HEK293T (cell line): ENCODE data around the gene CRYBB1.
A peak's percentile ranks its signal among the peaks of the same experiment; 100 is the strongest.

Source experiments
- CTCF ChIA-PET: fragments of 350-600 bp; formaldehyde crosslinking; extraction: SDS; loops from one replicate; lab custom pipeline; 2021; ENCODE audit warnings: antibody characterized with exemption, inconsistent platforms; lab: Yijun Ruan, JAX
- POLR2A ChIA-PET: fragments of 350-600 bp; formaldehyde crosslinking; extraction: SDS; loops from one replicate; lab custom pipeline; 2020; ENCODE audit warnings: antibody characterized with exemption, inconsistent platforms; lab: Yijun Ruan, JAX
- DNase-seq: peaks from one replicate; pipeline ENCODE4 v3.0.0; 2012; ENCODE audit warnings: mixed read lengths; ENCODE audit errors: extremely low spot score
- ARNT ChIP-seq: fragments of 450-650 bp; IDR thresholded peaks from 2 replicates; pipeline ENCODE4 v1.6.1; 2017; ENCODE audit warnings: mild to moderate bottlenecking
- BHLHE40 ChIP-seq: fragments of 450-650 bp; IDR thresholded peaks from 2 replicates; pipeline ENCODE4 v1.6.1; 2016; ENCODE audit warnings: mild to moderate bottlenecking, moderate library complexity, borderline replicate concordance
- CTBP1 ChIP-seq: fragments of 450-650 bp; IDR thresholded peaks from 2 replicates; pipeline ENCODE4 v1.6.1; 2016; ENCODE audit warnings: borderline replicate concordance
- ELF4 ChIP-seq: fragments of 450-650 bp; IDR thresholded peaks from 2 replicates; pipeline ENCODE4 v1.6.1; 2017; ENCODE audit warnings: antibody characterized with exemption
- FOXA1 ChIP-seq: fragments of 450-650 bp; IDR thresholded peaks from 2 replicates; pipeline ENCODE4 v1.6.1; 2016; ENCODE audit warnings: mild to moderate bottlenecking
- FOXK2 ChIP-seq: fragments of 450-650 bp; IDR thresholded peaks from 2 replicates; pipeline ENCODE4 v1.6.1; 2016; ENCODE audit warnings: mild to moderate bottlenecking
- FOXM1 ChIP-seq: fragments of 450-650 bp; IDR thresholded peaks from 2 replicates; pipeline ENCODE4 v1.6.1; 2017; ENCODE audit warnings: mild to moderate bottlenecking, borderline replicate concordance
- HDGF ChIP-seq: fragments of 450-650 bp; IDR thresholded peaks from 2 replicates; pipeline ENCODE4 v1.6.1; 2017; ENCODE audit warnings: antibody characterized with exemption, borderline replicate concordance
- L3MBTL2 ChIP-seq: fragments of 450-650 bp; conservative IDR thresholded peaks from 2 replicates; pipeline ENCODE4 v1.6.1; 2016; ENCODE audit warnings: mild to moderate bottlenecking
- LEF1 ChIP-seq: fragments of 450-650 bp; IDR thresholded peaks from 2 replicates; pipeline ENCODE4 v1.6.1; 2017; ENCODE audit warnings: mild to moderate bottlenecking, borderline replicate concordance
- NFRKB ChIP-seq: fragments of 450-650 bp; IDR thresholded peaks from 2 replicates; pipeline ENCODE4 v1.6.1; 2016; ENCODE audit warnings: mild to moderate bottlenecking, moderate library complexity
- SP1 ChIP-seq: fragments of 450-650 bp; IDR thresholded peaks from 2 replicates; pipeline ENCODE4 v1.6.1; 2017
- SUZ12 ChIP-seq: fragments of 450-650 bp; IDR thresholded peaks from 2 replicates; pipeline ENCODE4 v1.6.1; 2016; ENCODE audit warnings: mild to moderate bottlenecking
- TARDBP ChIP-seq: fragments of 450-650 bp; IDR thresholded peaks from 2 replicates; pipeline ENCODE4 v1.6.1; 2016
- ZNF384 ChIP-seq: fragments of 450-650 bp; IDR thresholded peaks from 2 replicates; pipeline ENCODE4 v1.6.1; 2016
- TF ChIP-seq, protein P1 (sequence below): fragments of 450-650 bp; IDR thresholded peaks from 2 replicates; pipeline ENCODE4 v1.6.1; 2016

CRYBB1 gene

DNA sequence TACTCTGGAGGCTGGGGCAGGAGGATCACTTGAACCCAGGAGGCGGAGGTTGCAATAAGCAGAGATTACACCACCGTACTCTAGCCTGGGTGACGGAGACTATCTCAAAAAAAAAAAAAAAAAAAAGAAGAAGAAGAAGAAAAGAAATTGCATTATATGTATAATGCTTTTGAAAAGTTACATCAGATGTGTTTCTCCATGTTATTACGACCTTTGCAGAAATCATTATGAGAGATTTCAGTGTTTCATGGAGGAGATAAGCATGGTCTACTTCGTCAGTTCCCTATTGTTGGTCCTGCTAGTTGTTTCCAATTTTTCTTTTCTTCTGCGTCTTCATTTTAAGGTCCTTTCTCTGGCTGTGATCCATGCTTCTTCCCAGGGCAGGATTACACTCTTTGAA is 42.5 kb upstream of the CRYBB1 start:
- POLR2A ChIA-PET: interaction anchor here (2.3 kb wide), 1 partner anchor 12 kb away, joined by 12 read pairs; no protein-coding TSS in a partner anchor
- CTCF ChIA-PET: interaction anchor here (1.1 kb wide), 1 partner anchor 13 kb away, joined by 3 read pairs; no protein-coding TSS in a partner anchor
- TF ChIP-seq FOXM1 (no peak), ELF4 (no peak), HDGF (no peak), BHLHE40 (no peak), LEF1 (no peak), ZNF384 (no peak), ARNT (no peak), FOXK2 (no peak), CTBP1 (no peak), L3MBTL2 (no peak), NFRKB (no peak), SP1 (no peak), FOXA1 (no peak), SUZ12 (no peak), TARDBP (no peak)
- TF ChIP-seq, protein P1, sequence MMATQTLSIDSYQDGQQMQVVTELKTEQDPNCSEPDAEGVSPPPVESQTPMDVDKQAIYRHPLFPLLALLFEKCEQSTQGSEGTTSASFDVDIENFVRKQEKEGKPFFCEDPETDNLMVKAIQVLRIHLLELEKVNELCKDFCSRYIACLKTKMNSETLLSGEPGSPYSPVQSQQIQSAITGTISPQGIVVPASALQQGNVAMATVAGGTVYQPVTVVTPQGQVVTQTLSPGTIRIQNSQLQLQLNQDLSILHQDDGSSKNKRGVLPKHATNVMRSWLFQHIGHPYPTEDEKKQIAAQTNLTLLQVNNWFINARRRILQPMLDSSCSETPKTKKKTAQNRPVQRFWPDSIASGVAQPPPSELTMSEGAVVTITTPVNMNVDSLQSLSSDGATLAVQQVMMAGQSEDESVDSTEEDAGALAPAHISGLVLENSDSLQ: no peak
- no peak for DNase-seq

DNA sequence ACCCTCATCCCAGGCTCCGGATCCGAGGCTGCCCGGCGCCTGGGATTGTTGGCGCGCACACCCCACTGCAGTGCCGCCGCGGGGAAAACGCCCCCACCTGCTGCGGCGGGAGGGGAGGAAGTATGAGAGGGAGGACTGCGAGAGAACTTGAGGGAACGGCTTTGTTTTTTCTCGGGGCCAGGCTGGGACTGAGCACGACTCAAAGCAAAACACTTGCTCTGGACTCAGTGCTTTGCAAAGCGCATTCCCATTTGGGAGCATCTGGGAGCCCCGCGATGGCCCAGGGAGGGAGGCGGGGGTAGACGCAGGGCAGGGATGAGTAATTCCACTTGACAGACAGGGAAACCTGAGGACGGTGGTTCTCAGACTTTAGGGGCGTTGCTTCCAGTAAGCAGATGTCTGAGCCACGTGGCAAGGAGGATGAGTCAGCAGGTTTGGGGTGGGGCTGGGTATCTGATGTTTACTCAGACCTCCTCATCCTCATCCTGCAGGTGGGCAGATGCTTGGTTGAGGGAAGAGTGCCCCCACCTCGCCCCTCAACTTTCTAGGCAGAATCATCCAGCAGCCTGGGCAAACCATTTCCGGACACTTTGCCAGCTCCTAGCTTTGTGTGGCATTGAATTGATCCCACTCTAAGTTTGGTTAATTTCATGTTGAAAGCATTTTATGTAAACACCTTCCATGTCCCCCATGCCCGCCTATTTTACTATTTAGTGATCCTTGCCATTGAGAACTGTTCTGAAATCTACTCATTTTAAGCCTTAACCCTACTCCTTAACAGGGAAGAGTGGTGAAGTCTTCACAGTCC is 41.0 kb upstream of the CRYBB1 start:
- POLR2A ChIA-PET: interaction anchor here (1.0 kb wide), 1 partner anchor 14 kb away, joined by 3 read pairs; no protein-coding TSS in a partner anchor
- peak; percentile 42 for DNase-seq
- CTCF ChIA-PET: no interaction called here
- TF ChIP-seq L3MBTL2: 0 out of 2 replicates have a peak, but pooled peaks have one; percentile 39
- no peak for TF ChIP-seq NFRKB
- TF ChIP-seq, protein P1: peak; percentile 91

DNA sequence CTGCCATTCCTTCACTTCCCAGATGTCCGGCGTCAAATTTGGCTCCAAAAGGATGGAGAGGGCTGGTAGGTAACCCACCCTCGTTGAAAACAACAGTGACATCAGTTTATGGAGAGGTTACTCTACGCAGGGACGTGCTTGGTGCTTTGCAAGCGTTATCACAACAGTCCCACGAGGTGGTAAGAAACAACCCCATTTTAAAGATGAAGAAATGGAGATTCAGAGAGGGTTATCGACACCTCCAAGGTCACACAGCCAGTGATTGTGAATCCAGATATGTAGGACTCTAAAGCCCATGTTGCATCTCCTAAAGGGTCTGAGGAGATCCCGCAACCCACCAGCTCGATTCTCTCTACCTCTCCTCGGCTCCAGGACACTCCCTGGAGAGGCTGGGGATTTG is 40.3 kb upstream of the CRYBB1 start:
- ChIA-PET POLR2A (no interaction called here), CTCF (no interaction called here)
- DNase-seq: no peak
- TF ChIP-seq ZNF384 (no peak), ARNT (no peak), FOXA1 (no peak), L3MBTL2 (no peak), SP1 (no peak), FOXM1 (no peak), SUZ12 (no peak), TARDBP (no peak), HDGF (no peak), NFRKB (no peak), CTBP1 (no peak), FOXK2 (no peak), BHLHE40 (no peak)
- TF ChIP-seq, protein P1: no peak

DNA sequence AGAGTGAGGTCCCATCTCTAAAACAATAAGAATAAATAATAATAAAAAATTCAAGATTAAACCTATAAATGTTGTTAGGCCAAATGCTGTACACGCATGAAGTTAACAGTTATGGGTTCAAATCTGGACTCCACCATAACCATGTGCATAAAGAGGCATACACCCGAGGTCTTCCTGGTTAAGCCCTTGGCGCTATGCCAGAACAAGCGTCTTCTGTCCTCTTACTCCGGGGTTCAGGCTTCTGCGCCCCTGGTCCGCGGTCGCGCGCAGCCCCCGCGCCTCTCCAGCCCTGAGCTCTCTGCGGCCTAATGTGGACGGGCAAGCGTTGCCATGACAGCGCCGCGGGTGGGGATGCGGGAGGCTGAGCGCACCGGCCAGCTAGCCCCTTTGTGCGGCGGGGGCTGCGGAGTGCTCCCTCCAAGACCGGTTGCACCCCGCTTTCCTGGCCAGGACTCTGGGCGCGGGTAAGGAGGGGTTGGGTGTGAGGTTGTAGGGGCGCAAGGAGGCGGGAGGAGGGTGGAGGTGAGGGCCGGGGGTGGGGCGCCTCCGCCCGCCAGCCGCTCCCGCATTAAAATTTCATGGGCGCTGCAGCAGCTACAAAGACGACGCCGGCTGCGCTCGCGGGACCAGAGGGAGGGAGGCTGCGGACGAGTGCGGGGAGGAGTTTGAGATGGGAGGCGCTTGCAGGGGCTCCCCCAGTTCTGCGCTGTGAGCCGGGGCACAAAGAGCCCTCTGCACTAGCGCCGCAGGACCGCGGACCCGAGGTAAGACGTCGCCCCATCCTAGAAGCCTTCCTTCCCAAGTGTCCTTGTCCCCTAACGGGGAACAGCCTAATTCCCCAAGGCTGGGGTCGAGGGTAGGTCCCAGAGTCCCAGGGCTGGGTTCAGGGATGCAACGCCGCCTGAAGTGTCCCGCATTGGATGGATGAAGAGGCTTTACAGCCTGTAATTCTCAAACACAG is 39.3 kb upstream of the CRYBB1 start, which contains the start of gene MIAT:
Gene MIAT, plus strand, starts transcription at position 698 of the 961 bp plus-strand sequence.
- TF ChIP-seq LEF1 (no peak), SP1 (no peak), SUZ12 (no peak), L3MBTL2 (no peak), ZNF384 (no peak), HDGF (no peak), ELF4 (no peak)
- ChIA-PET POLR2A (interaction anchor here (1.4 kb wide), 1 partner anchor 16 kb away, joined by 3 read pairs; no protein-coding TSS in a partner anchor), CTCF (no interaction called here)
- no peak for DNase-seq

DNA sequence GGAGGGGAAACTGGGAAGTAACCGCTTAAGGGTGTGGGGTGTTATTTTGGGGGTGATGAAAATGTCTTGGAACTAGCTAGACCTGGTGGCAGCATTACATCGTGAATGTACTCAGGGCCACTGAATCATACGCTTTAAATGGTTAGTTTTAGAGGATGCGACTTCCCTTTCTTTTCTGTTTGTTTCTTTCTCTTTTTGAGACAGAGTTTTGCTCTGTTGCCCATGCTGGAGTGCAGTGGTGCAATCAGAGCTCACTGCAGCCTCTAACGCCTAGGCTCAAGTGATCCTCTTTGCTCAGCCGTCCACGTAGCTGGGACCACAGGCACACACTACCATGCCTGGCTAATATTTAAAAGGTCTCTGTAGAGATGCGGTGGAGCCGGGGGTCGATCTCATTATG is 34.0 kb upstream of the CRYBB1 start:
- no peak for DNase-seq
- ChIA-PET POLR2A (interaction anchor here (1.1 kb wide), 1 partner anchor 21 kb away, joined by 4 read pairs; no protein-coding TSS in a partner anchor), CTCF (interaction anchor here (1.0 kb wide), 1 partner anchor 94 kb away, joined by 3 read pairs; no protein-coding TSS in a partner anchor)
- TF ChIP-seq FOXK2 (no peak), SUZ12 (no peak), FOXA1 (no peak), ZNF384 (no peak), TARDBP (no peak), SP1 (no peak)
